Measurements from ENCODE around the gene SMAD6.

- TF ChIP-seq SP1 (IDR thresholded peaks at IDR 0.05; ENCODE audit: low read depth) (no peak), EZH2phosphoT487 (IDR thresholded peaks at IDR 0.05; ENCODE audit: borderline replicate concordance) (no peak), RAD21 (IDR thresholded peaks at IDR 0.05; ENCODE audit: low read depth) (no peak), CTCF (IDR thresholded peaks at IDR 0.05 in 2 of 3, conservative IDR thresholded peaks at IDR 0.05 in 1 of 3; ENCODE audit: borderline replicate concordance in 1 of 3, insufficient read depth in 1 of 3, low read depth in 2 of 3, low read length in 2 of 3) (no peak), EZH2 (IDR thresholded peaks at IDR 0.05) (no peak)
Measured at GRCh38 chr15:66786708-66787488, 84.9 kb downstream of the SMAD6 start.

Data from HCT116 (cell line).